HG03354 (cell line): Measurements from ENCODE around the gene CAMK1.

ENCODE experiments used
- ATAC-seq: cut with Tn5 transposase; IDR thresholded peaks from one replicate; pipeline ENCODE4 v1.9.1; 2021; ENCODE audit warnings: mild to moderate bottlenecking; ENCODE audit not compliant: unreplicated experiment, poor library complexity, severe bottlenecking

CAMK1 gene

GRCh38 chr3:9769426-9770275, at the start of gene CAMK1:
TSS of gene CAMK1 (minus strand) at chr3:9769947. CDS start at chr3:9767749, 2,198 bp downstream.
- peak; percentile 61 for ATAC-seq

- ATAC-seq: no peak
Measured at GRCh38 chr3:9818666-9819335, 49.1 kb upstream of the CAMK1 start.

- no peak for ATAC-seq
Measured at GRCh38 chr3:9817436-9817835, 47.7 kb upstream of the CAMK1 start.

GRCh38 chr3:9815986-9816385, 46.2 kb upstream of the CAMK1 start:
- ATAC-seq: no peak

GRCh38 chr3:9812870-9813483, 43.2 kb upstream of the CAMK1 start:
- ATAC-seq: no peak

GRCh38 chr3:9810846-9811245, 41.1 kb upstream of the CAMK1 start:
- no peak for ATAC-seq

GRCh38 chr3:9810433-9810770, 40.7 kb upstream of the CAMK1 start:
- no peak for ATAC-seq

- peak; percentile 48 for ATAC-seq
Measured at GRCh38 chr3:9809615-9810432, 40.1 kb upstream of the CAMK1 start, which contains the start of gene TTLL3. TSS of gene TTLL3 (plus strand) at chr3:9810262. CDS start at chr3:9810662, 400 bp downstream.

- no peak for ATAC-seq
Measured at GRCh38 chr3:9809239-9809614, 39.5 kb upstream of the CAMK1 start.

- ATAC-seq: peak; percentile 75
Measured at GRCh38 chr3:9808345-9809037, 38.7 kb upstream of the CAMK1 start.

- no peak for ATAC-seq
Measured at GRCh38 chr3:9807981-9808344, 38.2 kb upstream of the CAMK1 start.

GRCh38 chr3:9806688-9807589, 37.2 kb upstream of the CAMK1 start:
- no peak for ATAC-seq

GRCh38 chr3:9806137-9806536, 36.4 kb upstream of the CAMK1 start:
- no peak for ATAC-seq

- no peak for ATAC-seq
Measured at GRCh38 chr3:9804996-9805395, 35.2 kb upstream of the CAMK1 start.

- ATAC-seq: no peak
Measured at GRCh38 chr3:9803494-9803893, 33.7 kb upstream of the CAMK1 start.

- no peak for ATAC-seq
Measured at GRCh38 chr3:9800529-9800928, 30.8 kb upstream of the CAMK1 start.

- ATAC-seq: no peak
Measured at GRCh38 chr3:9797196-9797945, 27.6 kb upstream of the CAMK1 start.

- no peak for ATAC-seq
Measured at GRCh38 chr3:9795207-9795606, 25.5 kb upstream of the CAMK1 start.
